GM18909 (cell line): Measurements from ENCODE around the gene NEUROD4.

Source experiments
- ATAC-seq: cut with Tn5 transposase; IDR thresholded peaks from one replicate; pipeline ENCODE4 v1.9.1; 2021; ENCODE audit warnings: mild to moderate bottlenecking; ENCODE audit not compliant: unreplicated experiment, poor library complexity

NEUROD4 gene

DNA sequence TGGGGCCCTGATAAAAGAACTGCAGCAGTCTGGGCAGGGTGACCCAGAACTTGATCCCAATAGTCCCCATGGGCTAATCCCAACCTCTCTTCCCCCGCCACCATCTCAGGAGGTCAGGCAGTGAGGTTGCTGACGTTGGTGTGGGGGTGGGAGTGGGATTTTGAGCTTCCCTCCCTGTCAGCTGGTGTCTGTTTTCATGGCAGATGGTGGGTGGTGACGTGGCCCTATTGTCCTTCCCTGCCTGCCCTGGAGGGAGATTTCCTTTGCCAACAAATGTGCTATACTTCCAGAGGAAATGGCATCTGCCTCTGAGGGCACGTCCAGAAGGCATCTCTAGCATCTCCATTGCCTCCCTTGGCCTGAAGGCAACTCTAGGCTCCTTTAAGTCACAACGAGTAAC, 37.7 kb downstream of the NEUROD4 start:
- ATAC-seq, result no peak

- no peak for ATAC-seq
Observed at GRCh38 chr12:55058082-55058481, 38.3 kb downstream of the NEUROD4 start.

DNA sequence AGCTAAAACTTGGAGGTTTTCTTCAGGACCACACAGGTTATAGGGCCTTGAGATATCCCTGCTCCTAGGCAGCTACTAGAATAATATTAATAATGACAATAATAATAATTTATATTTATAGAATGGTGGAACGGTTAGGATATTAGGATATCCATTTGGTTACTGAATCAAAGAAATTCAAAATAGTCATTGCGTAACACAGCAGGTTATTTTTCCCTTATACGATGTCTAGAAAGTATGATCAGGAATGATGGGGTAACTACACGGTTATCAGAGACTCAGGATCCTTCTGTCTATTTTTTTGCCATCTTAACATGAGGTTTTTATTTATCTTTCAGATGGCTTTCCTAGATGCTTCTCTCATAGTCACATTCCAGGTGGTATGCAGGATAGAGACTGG, 39.0 kb downstream of the NEUROD4 start:
- ATAC-seq, result no peak

GRCh38 chr12:55060470-55060869, 40.7 kb downstream of the NEUROD4 start:
- ATAC-seq, result peak; percentile 100

DNA sequence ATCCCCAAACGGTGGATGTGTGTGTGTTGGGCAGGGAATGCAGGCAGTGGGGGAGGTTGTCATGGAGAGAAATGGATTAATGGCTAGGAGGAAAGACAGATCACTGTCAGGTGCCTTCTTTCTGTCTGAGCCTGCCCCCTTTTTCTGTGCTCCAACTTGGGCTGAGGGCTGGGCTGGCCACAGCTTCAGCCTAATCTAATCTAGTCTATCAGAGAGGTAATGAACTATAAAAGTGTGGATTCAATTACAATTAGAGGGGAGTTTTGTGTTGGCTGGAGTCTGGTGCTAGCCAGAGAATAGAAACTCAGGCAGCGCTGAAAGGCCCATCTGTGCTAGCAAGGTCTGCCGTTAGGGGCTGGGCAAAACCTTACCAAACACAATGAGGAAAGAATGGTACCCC, 41.2 kb downstream of the NEUROD4 start:
- no peak for ATAC-seq

- no peak for ATAC-seq
Observed at GRCh38 chr12:55063291-55063690, 43.5 kb downstream of the NEUROD4 start.

GRCh38 chr12:55065535-55065934, 45.8 kb downstream of the NEUROD4 start:
- no peak for ATAC-seq

- no peak for ATAC-seq
Observed at GRCh38 chr12:55067701-55068100, 47.9 kb downstream of the NEUROD4 start.

- ATAC-seq, result peak; percentile 67
Observed at GRCh38 chr12:55068416-55069010, 48.7 kb downstream of the NEUROD4 start.

DNA sequence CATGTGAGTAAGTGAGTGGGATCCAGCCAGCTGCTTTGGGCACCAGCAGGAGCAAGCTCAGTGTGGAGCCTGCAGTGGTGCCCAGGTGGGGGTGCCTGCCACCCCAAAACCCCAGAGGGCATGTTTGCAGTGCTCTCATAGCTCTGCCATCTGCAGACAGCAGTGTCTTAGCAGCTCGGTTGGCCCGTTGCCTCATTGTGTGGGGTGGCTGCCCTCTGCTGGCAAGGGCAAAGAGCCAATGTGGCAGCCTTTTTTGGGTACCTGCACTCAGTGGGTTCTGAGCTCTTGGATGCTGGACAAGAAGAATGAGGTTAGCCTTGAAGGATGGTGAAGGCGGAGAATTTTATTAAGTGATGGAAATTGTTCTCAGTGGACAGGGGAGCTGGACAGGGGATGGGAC, 52.3 kb downstream of the NEUROD4 start:
- ATAC-seq, result peak; percentile 67

GRCh38 chr12:55073043-55074022, 53.6 kb downstream of the NEUROD4 start:
- ATAC-seq, result peak; percentile 62

- no peak for ATAC-seq
Observed at GRCh38 chr12:55074806-55075205, 55.0 kb downstream of the NEUROD4 start.
